MM.1S (cell line): ENCODE results near the gene COPG2.

Experiments
- CTCF ChIP-seq: fragments of 300-600 bp; sonication (generic); IDR thresholded peaks from 2 replicates; pipeline ENCODE4 v1.5.1; 2016; ENCODE audit warnings: antibody characterized with exemption, low read length, mixed read lengths
- EZH2 ChIP-seq: fragments of 300-600 bp; sonication (generic); optimal IDR thresholded peaks from 2 replicates; pipeline ENCODE3; 2017; ENCODE audit warnings: low read depth, mild to moderate bottlenecking, antibody characterized with exemption, low read length, mixed read lengths

GRCh38 chr7:130475776-130476175, 192.8 kb downstream of the COPG2 start:
- TF ChIP-seq CTCF (no peak), EZH2 (no peak)
